ENCODE data around the gene MAP7D1. TPM values are rescaled to one million over a fixed set of nuclear protein-coding genes. Genes with fewer than 3 reads are reported as not detected.

Gene MAP7D1
- total RNA-seq, 3 donors from 2014 or later (not counting 1 experiment from before 2014, with no cell fraction given) = 213 to 232 (median 230) TPM

- Histone ChIP-seq H3K9me3 (ENCODE audit: control insufficient read depth, insufficient read depth, low read length) (no peaks in the 10 kb centered on the region), H3K4me1 (ENCODE audit: control insufficient read depth, insufficient read depth, low read length) (no peaks in the 10 kb centered on the region), H3K27ac (ENCODE audit: low read length) (no peak overlapping the region), H3K27me3 (ENCODE audit: control insufficient read depth, insufficient read depth, low read length) (no peaks in the 10 kb centered on the region), H3K4me3 (ENCODE audit: low read length) (no peak overlapping the region), H3K36me3 (ENCODE audit: control insufficient read depth, insufficient read depth, low read length) (no peaks in the 10 kb centered on the region)
- 93% methylated on average over 6 of the region's 6 CpGs for WGBS (ENCODE audit: insufficient coverage)
- TF ChIP-seq CTCF (IDR thresholded peaks at IDR 0.05) = no peak
- peaks cover 0 to 5% of the 10 kb centered on the region in 2 donors for H3K27me3 Mint-ChIP-seq (ENCODE audit: low read depth in 2 of 2)
- H3K27ac Mint-ChIP-seq = no peak overlapping the region
- no peaks in the 10 kb centered on the region for H3K9me3 Mint-ChIP-seq
- DNase-seq = no peak
- H3K4me3 Mint-ChIP-seq = no peak overlapping the region
- no peak for ATAC-seq
- H3K4me1 Mint-ChIP-seq = no peaks in the 10 kb centered on the region
- intact Hi-C loops (cut with micrococcal nuclease) = no loop called here
- no peaks in the 10 kb centered on the region for H3K36me3 Mint-ChIP-seq
Observed at GRCh38 chr1:36204347-36204909, 48.5 kb downstream of the MAP7D1 start.

- 89% methylated on average over 3 of the region's 3 CpGs for WGBS (ENCODE audit: insufficient coverage)
- no peak overlapping the region for H3K4me3 ChIP-seq (ENCODE audit: low read length)
- no peak overlapping the region for H3K4me3 Mint-ChIP-seq
- H3K9me3 Mint-ChIP-seq = no peaks in the 10 kb centered on the region
- no peak overlapping the region for H3K27ac Mint-ChIP-seq
- no peaks in the 10 kb centered on the region for H3K27me3 Mint-ChIP-seq (ENCODE audit: low read depth in 2 of 2)
- no peaks in the 10 kb centered on the region for H3K9me3 ChIP-seq (ENCODE audit: control insufficient read depth, insufficient read depth, low read length)
- H3K36me3 Mint-ChIP-seq = no peaks in the 10 kb centered on the region
- TF ChIP-seq CTCF (IDR thresholded peaks at IDR 0.05) = no peak
- H3K36me3 ChIP-seq (ENCODE audit: control insufficient read depth, insufficient read depth, low read length) = no peaks in the 10 kb centered on the region
- ATAC-seq (no peak), DNase-seq (no peak)
- no peaks in the 10 kb centered on the region for H3K27me3 ChIP-seq (ENCODE audit: control insufficient read depth, insufficient read depth, low read length)
- no peak overlapping the region for H3K27ac ChIP-seq (ENCODE audit: low read length)
- H3K4me1 Mint-ChIP-seq = no peaks in the 10 kb centered on the region
- H3K4me1 ChIP-seq (ENCODE audit: control insufficient read depth, insufficient read depth, low read length) = no peaks in the 10 kb centered on the region
- intact Hi-C loops (cut with micrococcal nuclease) = no loop called here
Observed at GRCh38 chr1:36206323-36206858, 50.4 kb downstream of the MAP7D1 start.

GRCh38 chr1:36207339-36207738 is 51.4 kb downstream of the MAP7D1 start:
- intact Hi-C loops (cut with micrococcal nuclease) = no loop called here
- Mint-ChIP-seq H3K36me3 (no peaks in the 10 kb centered on the region), H3K9me3 (no peaks in the 10 kb centered on the region), H3K27me3 (ENCODE audit: low read depth in 2 of 2) (no peaks in the 10 kb centered on the region), H3K27ac (no peak overlapping the region), H3K4me3 (no peak overlapping the region), H3K4me1 (no peaks in the 10 kb centered on the region)
- ATAC-seq (no peak), DNase-seq (no peak)
- H3K9me3 ChIP-seq (ENCODE audit: control insufficient read depth, insufficient read depth, low read length) = no peaks in the 10 kb centered on the region
- WGBS (ENCODE audit: insufficient coverage) = 77% methylated on average over 6 of the region's 6 CpGs
- no peaks in the 10 kb centered on the region for H3K36me3 ChIP-seq (ENCODE audit: control insufficient read depth, insufficient read depth, low read length)
- H3K27me3 ChIP-seq (ENCODE audit: control insufficient read depth, insufficient read depth, low read length) = no peaks in the 10 kb centered on the region
- no peak overlapping the region for H3K4me3 ChIP-seq (ENCODE audit: low read length)
- TF ChIP-seq CTCF (IDR thresholded peaks at IDR 0.05) = no peak
- H3K27ac ChIP-seq (ENCODE audit: low read length) = no peak overlapping the region
- H3K4me1 ChIP-seq (ENCODE audit: control insufficient read depth, insufficient read depth, low read length) = no peaks in the 10 kb centered on the region
